Activated CD4-positive, alpha-beta memory T cell treated with anti-CD3 and anti-CD28 coated beads for 36 hours (primary cell): ENCODE measurements around the gene POLRMT. TPM values are rescaled to one million over a fixed set of nuclear protein-coding genes. Genes with fewer than 3 reads are reported as not detected.

Source experiments
- CTCF ChIA-PET: fragments of 350-600 bp; sonication (Branson Sonifier 250); formaldehyde crosslinking; loops from one replicate; lab custom pipeline; 2021; ENCODE audit warnings: antibody characterized with exemption, inconsistent platforms; lab: Charles Lee
- POLR2A ChIA-PET: fragments of 350-600 bp; sonication (Branson Sonifier 250); formaldehyde crosslinking; loops from one replicate; lab custom pipeline; 2021; ENCODE audit warnings: antibody characterized with exemption; lab: Charles Lee
- DNase-seq: peaks from one replicate; pipeline ENCODE4 v3.0.0-alpha.2; 2020
- H3K27ac Mint-ChIP-seq: one replicate; pipeline ENCODE4 v1.8.0; 2021; ENCODE audit warnings: mixed read lengths
- H3K27me3 Mint-ChIP-seq: one replicate; pipeline ENCODE4 v1.8.0; 2021; ENCODE audit warnings: mixed read lengths
- H3K36me3 Mint-ChIP-seq: one replicate; pipeline ENCODE4 v1.8.0; 2021; ENCODE audit warnings: mixed read lengths
- H3K4me1 Mint-ChIP-seq: one replicate; pipeline ENCODE4 v1.8.0; 2021; ENCODE audit warnings: low read depth, mixed read lengths
- H3K4me3 Mint-ChIP-seq: one replicate; pipeline ENCODE4 v1.8.0; 2021; ENCODE audit warnings: mild to moderate bottlenecking, mixed read lengths
- H3K9me3 Mint-ChIP-seq: one replicate; pipeline ENCODE4 v1.8.0; 2021; ENCODE audit warnings: mixed read lengths
- intact Hi-C: fragments of 100-400 bp; cut with micrococcal nuclease; formaldehyde crosslinking; loops from one replicate; pipeline ENCODE4 v1.15.1; 2023
- total RNA-seq, 2 experiments: library from RNA; stranded (reverse); gene quantifications; one replicate each; pipeline ENCODE4 v1.2.3, GENCODE V29; 2021

POLRMT gene
- total RNA-seq, 2 experiments from 2014 or later: 71.5 to 72.5 TPM

DNA sequence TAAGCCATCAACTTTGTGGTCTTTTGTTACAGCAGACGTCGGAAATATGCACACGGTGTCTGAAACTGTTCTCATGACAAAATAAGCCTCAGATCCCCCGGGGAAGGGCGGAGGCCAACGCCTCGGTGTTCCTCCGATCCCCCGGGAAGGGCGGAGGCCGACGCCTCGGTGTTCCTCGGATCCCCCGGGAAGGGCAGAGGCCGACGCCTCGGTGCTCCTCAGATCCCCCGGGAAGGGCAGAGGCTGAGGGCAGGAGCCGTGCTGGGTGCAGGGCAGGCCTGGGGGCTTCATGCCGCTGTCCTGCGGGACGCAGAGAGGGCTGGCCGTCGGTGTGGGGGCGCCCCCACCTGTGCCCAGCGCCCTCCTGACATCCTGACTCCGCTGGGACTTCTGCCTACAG, 11.0 kb upstream of the POLRMT start:
- no peak for DNase-seq
- H3K27ac Mint-ChIP-seq: no peak overlapping the region

DNA sequence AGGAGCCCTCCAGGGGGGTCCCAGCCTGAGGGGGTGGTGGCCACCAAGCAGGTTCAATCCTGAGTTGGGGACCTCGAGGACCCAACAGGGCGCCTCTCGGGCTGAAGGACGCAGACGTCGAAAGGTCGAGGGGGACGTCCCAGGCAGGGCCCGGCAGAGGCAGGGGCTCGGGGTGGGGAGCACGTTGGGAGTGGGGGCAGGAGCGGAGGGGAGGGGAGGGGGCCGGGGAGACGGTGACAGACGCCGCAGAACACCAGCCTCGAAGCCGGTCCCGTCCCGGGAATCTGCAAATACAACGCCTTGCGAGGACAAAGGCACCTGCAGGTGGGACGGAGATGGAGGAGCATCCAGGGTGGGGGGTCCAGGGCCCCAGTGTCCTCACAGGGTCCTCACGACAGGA, 10.4 kb upstream of the POLRMT start:
- intact Hi-C loops: no loop called here
- Mint-ChIP-seq H3K27ac (no peak overlapping the region), H3K27me3 (no peaks in the 10 kb centered on the region), H3K9me3 (no peaks in the 10 kb centered on the region), H3K4me3 (no peak overlapping the region), H3K4me1 (peaks cover 8% of the 10 kb centered on the region), H3K36me3 (peaks cover 10% of the 10 kb centered on the region)
- POLR2A ChIA-PET: no interaction called here
- DNase-seq: no peak
- CTCF ChIA-PET: no interaction called here

More for the DNA sequence above, 11.0 kb upstream of the POLRMT start:
- intact Hi-C loops: no loop called here
- CTCF ChIA-PET: no interaction called here
- Mint-ChIP-seq H3K9me3 (no peaks in the 10 kb centered on the region), H3K4me3 (no peak overlapping the region), H3K27me3 (no peaks in the 10 kb centered on the region), H3K36me3 (peaks cover 11% of the 10 kb centered on the region), H3K4me1 (peaks cover 2% of the 10 kb centered on the region)
- POLR2A ChIA-PET: no interaction called here

DNA sequence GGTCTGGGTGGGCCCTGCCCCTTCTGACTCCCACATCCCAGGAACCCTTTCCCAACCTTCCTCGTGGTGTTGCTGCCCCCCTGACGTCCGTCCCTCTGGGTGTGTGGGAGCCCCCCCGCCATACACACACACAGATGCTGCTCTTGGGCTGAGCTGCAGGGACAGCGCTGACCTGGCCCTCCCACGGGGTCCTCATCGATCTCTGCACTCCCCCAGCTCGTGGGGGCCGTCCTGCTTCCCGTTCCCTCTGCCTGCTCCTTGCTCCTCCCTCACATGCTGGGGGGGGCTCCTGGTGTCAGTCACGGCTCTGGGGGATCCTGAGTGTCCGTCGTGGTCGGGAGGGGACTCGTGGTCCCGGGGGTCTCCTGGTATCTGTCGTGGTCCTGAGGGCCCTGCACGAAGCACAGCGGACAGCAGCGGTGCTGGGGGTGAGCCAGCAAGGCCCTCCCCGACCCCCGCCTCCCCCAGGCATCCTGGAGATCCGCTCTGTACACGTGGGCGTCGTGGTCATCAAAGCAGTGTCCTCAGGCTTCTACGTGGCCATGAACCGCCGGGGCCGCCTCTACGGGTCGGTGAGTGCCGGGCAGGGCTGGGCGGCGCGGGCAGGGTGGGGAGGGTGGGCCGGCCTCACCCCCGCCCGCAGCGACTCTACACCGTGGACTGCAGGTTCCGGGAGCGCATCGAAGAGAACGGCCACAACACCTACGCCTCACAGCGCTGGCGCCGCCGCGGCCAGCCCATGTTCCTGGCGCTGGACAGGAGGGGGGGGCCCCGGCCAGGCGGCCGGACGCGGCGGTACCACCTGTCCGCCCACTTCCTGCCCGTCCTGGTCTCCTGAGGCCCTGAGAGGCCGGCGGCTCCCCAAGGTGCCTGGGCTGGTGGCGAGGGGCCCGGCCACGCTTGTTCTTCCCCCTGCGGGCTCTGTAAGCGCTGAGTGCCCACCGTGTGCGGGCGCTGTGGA, 9.7 kb upstream of the POLRMT start:
- intact Hi-C loops: no loop called here

DNA sequence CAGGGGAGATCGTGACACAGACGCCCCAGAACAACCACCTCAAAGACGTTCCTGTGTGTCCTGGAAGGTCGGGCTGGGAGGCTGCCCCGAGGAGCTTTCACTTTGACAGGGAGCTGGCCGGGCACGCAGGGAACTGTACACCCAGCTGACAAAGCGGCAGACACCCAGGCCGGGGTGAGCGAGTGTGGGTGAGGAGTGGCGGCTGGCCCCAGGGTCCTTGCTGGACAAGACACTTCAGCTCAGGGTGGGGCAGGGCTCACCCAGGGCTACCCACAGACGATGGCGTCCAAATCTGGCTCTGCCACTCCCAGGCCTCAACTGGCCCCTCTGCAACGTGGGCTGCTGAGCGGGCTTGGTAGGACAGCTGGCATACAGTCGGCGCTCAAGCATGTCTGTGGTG, 8.4 kb upstream of the POLRMT start:
- POLR2A ChIA-PET: no interaction called here
- H3K36me3 Mint-ChIP-seq: peaks cover 4% of the 10 kb centered on the region
- CTCF ChIA-PET: no interaction called here

More for the DNA sequence above, 9.7 kb upstream of the POLRMT start:
- Mint-ChIP-seq H3K9me3 (no peaks in the 10 kb centered on the region), H3K4me1 (peaks cover 13% of the 10 kb centered on the region), H3K4me3 (no peak overlapping the region), H3K27ac (no peak overlapping the region), H3K27me3 (no peaks in the 10 kb centered on the region), H3K36me3 (peaks cover 8% of the 10 kb centered on the region)
- no peak for DNase-seq
- POLR2A ChIA-PET: no interaction called here
- CTCF ChIA-PET: no interaction called here

DNA sequence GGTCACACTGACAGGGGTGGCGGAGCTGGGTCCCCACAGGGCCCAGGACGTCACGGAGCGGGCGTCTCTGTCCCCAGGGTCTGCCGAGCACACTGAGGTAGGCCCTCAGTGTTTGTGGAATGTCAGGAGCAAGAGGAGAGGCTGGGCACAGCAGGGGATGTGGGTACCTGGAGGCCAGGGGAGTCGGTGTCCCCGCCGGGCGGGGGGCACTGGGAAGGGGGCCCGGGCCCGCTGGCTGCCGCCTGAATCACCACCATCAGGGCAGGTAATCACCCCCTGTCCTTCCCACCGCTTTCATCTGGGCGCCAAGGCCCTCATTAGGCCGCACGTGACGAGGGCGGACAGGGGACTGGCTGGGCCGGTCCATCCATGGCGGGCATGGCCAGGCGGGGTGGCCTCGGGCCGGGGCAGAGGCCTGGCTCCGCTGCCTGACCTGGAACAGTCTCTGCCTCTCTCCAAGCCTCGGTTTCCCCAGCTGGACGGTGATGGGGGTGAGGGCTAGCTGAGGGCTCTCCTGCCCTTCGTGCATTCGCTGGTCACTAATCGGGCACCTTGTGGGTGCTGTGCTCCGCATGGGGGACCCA, 7.4 kb upstream of the POLRMT start:
- no peak overlapping the region for H3K27ac Mint-ChIP-seq
- H3K4me3 Mint-ChIP-seq: no peak overlapping the region
- no peaks in the 10 kb centered on the region for H3K9me3 Mint-ChIP-seq
- no peaks in the 10 kb centered on the region for H3K36me3 Mint-ChIP-seq
- ChIA-PET CTCF (no interaction called here), POLR2A (no interaction called here)
- H3K27me3 Mint-ChIP-seq: no peaks in the 10 kb centered on the region
- H3K4me1 Mint-ChIP-seq: peaks cover 13% of the 10 kb centered on the region
- DNase-seq: no peak
- intact Hi-C loops: no loop called here

More for the DNA sequence above, 8.4 kb upstream of the POLRMT start:
- Mint-ChIP-seq H3K27ac (no peak overlapping the region), H3K4me3 (no peak overlapping the region), H3K27me3 (no peaks in the 10 kb centered on the region), H3K4me1 (peaks cover 13% of the 10 kb centered on the region), H3K9me3 (no peaks in the 10 kb centered on the region)
- intact Hi-C loops: no loop called here
- DNase-seq: no peak

DNA sequence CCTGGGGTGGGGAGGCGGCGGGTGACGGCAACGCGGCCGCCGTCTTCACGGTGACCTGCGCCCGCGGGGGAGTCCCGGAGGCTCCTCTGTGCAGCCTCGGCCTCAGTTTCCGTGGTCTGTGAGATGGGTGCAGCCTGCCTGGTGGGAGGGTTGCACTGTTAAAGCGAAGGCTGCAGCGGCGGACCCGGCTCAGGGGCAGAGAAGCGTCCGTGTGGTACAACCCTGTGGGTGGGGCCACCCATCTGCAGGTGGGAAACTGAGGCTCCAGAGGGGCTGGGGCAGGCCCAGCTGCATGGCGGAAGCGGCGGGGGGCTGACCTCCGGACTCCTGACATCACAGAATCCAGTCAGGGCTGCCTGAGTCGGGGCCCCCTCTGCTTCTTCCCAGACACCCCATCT, 6.8 kb upstream of the POLRMT start:
- Mint-ChIP-seq H3K27ac (no peak overlapping the region), H3K36me3 (no peaks in the 10 kb centered on the region), H3K4me1 (peaks cover 13% of the 10 kb centered on the region), H3K9me3 (no peaks in the 10 kb centered on the region), H3K27me3 (no peaks in the 10 kb centered on the region), H3K4me3 (no peak overlapping the region)
- intact Hi-C loops: no loop called here
- POLR2A ChIA-PET: no interaction called here
- no peak for DNase-seq
- CTCF ChIA-PET: no interaction called here

DNA sequence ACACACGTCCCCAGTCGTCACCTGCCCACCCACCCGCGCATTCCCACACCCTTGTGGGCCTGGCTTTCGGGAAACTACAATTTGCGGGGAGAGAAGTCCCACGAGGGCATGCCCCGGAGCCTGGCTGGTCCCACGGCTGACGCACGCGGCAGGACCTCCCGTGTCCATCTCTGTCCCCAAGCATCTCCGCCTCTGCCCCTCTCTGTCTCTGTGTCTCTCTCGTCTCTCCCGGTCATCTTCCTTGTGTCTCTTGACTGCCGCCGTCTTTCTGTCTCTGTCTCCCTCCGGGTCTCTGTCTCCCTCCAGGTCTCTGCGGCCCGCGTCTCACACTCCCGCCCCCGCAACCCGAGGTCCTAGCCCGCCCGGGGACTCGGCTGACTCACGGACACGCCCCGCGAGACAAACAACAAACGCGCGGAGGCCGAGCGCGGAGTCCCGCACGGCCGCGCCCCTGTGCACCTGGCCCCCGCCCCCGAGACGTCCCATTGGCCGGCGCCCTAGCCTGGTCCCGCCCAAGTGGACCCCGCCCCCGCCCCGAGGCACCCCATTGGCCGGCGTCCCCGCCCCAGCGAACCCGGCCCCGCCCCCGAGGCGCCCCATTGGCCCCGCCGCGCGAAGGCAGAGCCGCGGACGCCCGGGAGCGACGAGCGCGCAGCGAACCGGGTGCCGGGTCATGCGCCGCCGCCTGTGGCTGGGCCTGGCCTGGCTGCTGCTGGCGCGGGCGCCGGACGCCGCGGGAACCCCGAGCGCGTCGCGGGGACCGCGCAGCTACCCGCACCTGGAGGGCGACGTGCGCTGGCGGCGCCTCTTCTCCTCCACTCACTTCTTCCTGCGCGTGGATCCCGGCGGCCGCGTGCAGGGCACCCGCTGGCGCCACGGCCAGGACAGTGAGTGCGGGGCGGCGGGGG, 6.2 kb upstream of the POLRMT start, which contains the start of gene FGF22:
Gene FGF22, plus strand, starts transcription at position 627 of the 908 bp plus-strand sequence. Its CDS starts 47 bp downstream, at position 674.
- no peaks in the 10 kb centered on the region for H3K36me3 Mint-ChIP-seq
- CTCF ChIA-PET: no interaction called here

DNA sequence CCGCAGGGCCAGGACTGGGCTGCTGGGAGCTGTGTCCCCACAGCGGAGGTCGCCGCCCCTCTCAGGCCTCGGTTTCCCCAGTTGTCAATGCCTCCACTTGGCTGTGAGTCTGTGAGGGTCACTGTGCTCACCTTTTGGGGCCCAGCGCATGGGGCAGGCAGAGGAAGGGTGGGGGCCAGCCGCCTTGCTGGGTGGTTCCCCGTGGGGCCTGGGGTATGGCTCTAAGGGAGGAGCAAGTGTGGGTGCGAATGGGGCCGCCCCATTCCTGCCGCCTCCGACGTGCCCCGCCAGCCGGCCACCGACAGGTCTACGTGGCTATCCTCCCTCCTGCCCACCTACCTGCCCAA, 5.5 kb upstream of the POLRMT start:
- CTCF ChIA-PET: interaction anchor here (1.0 kb wide), 1 partner anchor 107 kb away, joined by 3 read pairs; no protein-coding TSS in a partner anchor
- Mint-ChIP-seq H3K27ac (no peak overlapping the region), H3K36me3 (no peaks in the 10 kb centered on the region), H3K4me3 (peak overlapping the region; percentile 65), H3K4me1 (peaks cover 18% of the 10 kb centered on the region), H3K27me3 (no peaks in the 10 kb centered on the region), H3K9me3 (no peaks in the 10 kb centered on the region)
- POLR2A ChIA-PET: no interaction called here
- intact Hi-C loops: loop anchor here (10.0 kb wide), 1 partner anchor 54 kb away; the partner anchor contains the start of gene HCN2
- no peak for DNase-seq

More for the DNA sequence above, 6.2 kb upstream of the POLRMT start, which contains the start of gene FGF22:
- no peak within 1 kb of the TSS for H3K27ac Mint-ChIP-seq
- intact Hi-C loops: loop anchor here (10.0 kb wide), 1 partner anchor 55 kb away; the partner anchor contains the start of gene HCN2
- no peaks in the 10 kb centered on the region for H3K9me3 Mint-ChIP-seq
- H3K4me1 Mint-ChIP-seq: peaks cover 13% of the 10 kb centered on the region
- peak; percentile 96 for DNase-seq
- POLR2A ChIA-PET: no interaction called here
- peak within 1 kb of the TSS; percentile 65 for H3K4me3 Mint-ChIP-seq
- no peaks in the 10 kb centered on the region for H3K27me3 Mint-ChIP-seq

DNA sequence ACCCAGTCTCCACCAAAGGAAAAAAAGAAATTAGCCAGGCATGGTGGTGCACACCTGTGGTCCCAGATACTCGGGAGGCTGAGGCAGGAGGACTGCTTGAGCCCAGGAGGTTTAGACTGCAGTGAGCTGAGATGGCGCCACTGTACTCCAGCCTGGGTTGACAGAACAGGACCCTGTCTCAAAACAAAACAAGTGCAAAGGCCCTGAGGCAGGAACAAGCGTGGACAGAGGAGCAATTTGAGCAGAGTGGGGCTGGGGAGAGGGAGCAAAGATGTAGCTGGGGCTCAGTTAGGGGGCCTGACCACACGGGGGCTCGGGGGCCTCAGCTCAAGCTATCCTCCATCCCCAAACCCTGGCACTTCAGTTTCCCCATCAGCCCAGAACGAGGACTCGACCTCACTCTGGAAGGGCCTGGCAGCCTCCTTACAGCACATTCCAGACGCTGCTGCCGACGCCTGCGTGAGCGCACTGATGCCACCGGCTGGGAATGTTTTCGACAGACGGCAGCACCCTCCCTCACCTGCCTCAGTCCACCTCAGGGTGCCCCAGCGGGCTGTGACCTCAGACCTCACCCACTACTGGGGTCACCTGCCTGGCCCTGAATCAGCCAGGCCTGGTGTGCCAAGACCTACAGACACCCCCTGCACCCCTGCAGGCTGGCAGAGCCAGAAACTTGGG, 1.8 kb upstream of the POLRMT start:
- POLR2A ChIA-PET: no interaction called here
- Mint-ChIP-seq H3K36me3 (peaks cover 15% of the 10 kb centered on the region), H3K27me3 (no peaks in the 10 kb centered on the region), H3K9me3 (no peaks in the 10 kb centered on the region), H3K4me3 (no peak overlapping the region), H3K27ac (peak overlapping the region; percentile 49), H3K4me1 (peaks cover 39% of the 10 kb centered on the region)
- CTCF ChIA-PET: interaction anchor here (1.8 kb wide), 1 partner anchor 29 kb away, joined by 4 read pairs; no protein-coding TSS in a partner anchor
- no peak for DNase-seq
- intact Hi-C loops: loop anchor here (10.0 kb wide), 1 partner anchor 50 kb away; the partner anchor contains the start of gene HCN2

DNA sequence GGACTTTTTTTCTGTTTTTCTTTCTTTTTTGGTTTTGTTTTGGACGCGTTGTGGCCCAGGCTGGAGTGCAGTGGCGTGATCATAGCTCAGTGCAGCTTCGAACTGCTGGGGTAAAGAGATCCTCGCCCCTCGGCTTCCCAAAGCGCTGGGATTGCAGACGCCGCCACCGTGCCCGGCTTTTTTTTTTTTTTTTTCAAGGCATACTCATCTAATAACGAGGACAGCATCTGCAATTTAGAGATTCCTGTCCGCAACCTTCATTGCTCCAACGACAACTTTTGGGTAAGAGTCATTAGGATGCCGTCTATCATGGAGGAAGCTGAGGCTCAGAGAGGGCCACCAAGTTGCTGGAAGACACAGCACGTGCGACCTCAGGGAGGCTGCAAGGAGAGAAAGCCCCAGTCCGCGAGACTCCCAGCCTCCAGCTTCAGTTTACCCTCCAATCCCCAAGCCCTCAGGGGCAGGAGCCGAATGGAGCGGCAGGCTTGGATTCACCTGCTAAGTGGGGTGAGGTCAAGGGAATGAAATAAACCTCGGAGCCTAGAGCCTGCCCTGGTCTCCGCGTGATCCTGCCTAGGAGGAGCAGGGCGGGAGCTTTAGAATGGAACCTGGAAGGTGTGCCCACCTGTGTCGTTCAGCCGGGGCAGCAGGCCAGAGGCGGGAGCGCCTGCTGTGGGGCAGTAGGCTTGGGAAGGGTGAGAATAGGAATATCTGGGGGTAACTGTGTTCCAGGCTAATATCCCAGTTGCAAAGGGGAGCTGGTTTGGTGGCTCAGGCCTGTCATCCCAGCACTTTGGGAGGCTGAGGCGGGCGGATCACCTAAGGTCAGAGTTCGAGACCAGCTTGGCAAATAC, 676 bp upstream of the POLRMT start:
- intact Hi-C loops: loop anchor here (1.0 to 10.0 kb wide), 4 partner anchors 23 to 163 kb away; partner anchors contain the start of genes HCN2 and PTBP1
- Mint-ChIP-seq H3K27ac (peak overlapping the region; percentile 72), H3K36me3 (peaks cover 22% of the 10 kb centered on the region), H3K9me3 (no peaks in the 10 kb centered on the region), H3K27me3 (no peaks in the 10 kb centered on the region), H3K4me3 (peak overlapping the region; percentile 96), H3K4me1 (peaks cover 38% of the 10 kb centered on the region)
- POLR2A ChIA-PET: interaction anchor here (1.1 to 1.5 kb wide), 2 partner anchors 22 to 26 kb away, joined by 3 read pairs; no protein-coding TSS in a partner anchor
- no peak for DNase-seq
- CTCF ChIA-PET: interaction anchor here (1.0 to 1.8 kb wide), 2 partner anchors 28 to 46 kb away, joined by 3 to 4 read pairs; no protein-coding TSS in a partner anchor
